GM19452 (cell line): ENCODE measurements around the gene ACO2.
"Not testable (repeated sequence)": the region's sequence is repeated elsewhere in the genome, so short reads cannot be mapped to it uniquely, and the experiment has no call there.

Source experiments
- ATAC-seq: cut with Tn5 transposase; IDR thresholded peaks from one replicate; pipeline ENCODE4 v1.9.1; 2021; ENCODE audit not compliant: unreplicated experiment

ACO2 gene

GRCh38 chr22:41468381-41469217 is at the start of gene ACO2, which contains the start of gene PHF5A:
Gene ACO2, plus strand, starts transcription at chr22:41469117. Its CDS starts 30 bp downstream, at chr22:41469147.
Gene PHF5A, minus strand, starts transcription at chr22:41468692. Its CDS starts 39 bp downstream, at chr22:41468653.
- ATAC-seq: peak; percentile 87

GRCh38 chr22:41425660-41426365 is 43.1 kb upstream of the ACO2 start:
- no peak for ATAC-seq

- ATAC-seq: no peak
These were observed 39.5 kb upstream of the ACO2 start for GRCh38 chr22:41429232-41429950.

- ATAC-seq: no peak
These were observed 39.0 kb upstream of the ACO2 start for GRCh38 chr22:41429951-41430332.

- no peak for ATAC-seq
These were observed 37.3 kb upstream of the ACO2 start for GRCh38 chr22:41431656-41432055.

- not testable (repeated sequence) for ATAC-seq
These were observed 35.4 kb upstream of the ACO2 start for GRCh38 chr22:41433480-41433879.

- ATAC-seq: not testable (repeated sequence)
These were observed 34.4 kb upstream of the ACO2 start for GRCh38 chr22:41434361-41435003.

GRCh38 chr22:41435560-41435959 is 33.4 kb upstream of the ACO2 start:
- ATAC-seq: no peak

- no peak for ATAC-seq
These were observed 32.4 kb upstream of the ACO2 start for GRCh38 chr22:41436322-41437113.

GRCh38 chr22:41437198-41437597 is 31.7 kb upstream of the ACO2 start:
- ATAC-seq: no peak

GRCh38 chr22:41440511-41440910 is 28.4 kb upstream of the ACO2 start:
- ATAC-seq: not testable (repeated sequence)

- no peak for ATAC-seq
These were observed 26.6 kb upstream of the ACO2 start for GRCh38 chr22:41442240-41442792.

GRCh38 chr22:41444360-41445128 is 24.4 kb upstream of the ACO2 start:
- peak; percentile 57 for ATAC-seq

- no peak for ATAC-seq
These were observed 23.5 kb upstream of the ACO2 start for GRCh38 chr22:41445129-41446056.

- ATAC-seq: no peak
These were observed 22.8 kb upstream of the ACO2 start for GRCh38 chr22:41446057-41446501.

- no peak for ATAC-seq
These were observed 22.1 kb upstream of the ACO2 start, which contains the start of gene TOB2 for GRCh38 chr22:41446639-41447434. Gene TOB2, minus strand, starts transcription at chr22:41446801. Its CDS starts 9,456 bp downstream, at chr22:41437345.
